Right lobe of liver (tissue), 6 donors: Measurements from ENCODE around the gene SURF6. TPM values are rescaled to one million over a fixed set of nuclear protein-coding genes. Genes with fewer than 3 reads are reported as not detected.

Source experiments
- ATAC-seq, 4 donors: fragments of 200-7000 bp; cut with Tn5 transposase; one replicate each; pipeline ENCODE4 v1.9.1; 2020; ENCODE audit warnings: mild to moderate bottlenecking in 4 of 4, moderate library complexity in 4 of 4
- DNase-seq, 3 donors: peaks; one replicate each; pipeline ENCODE4 v3.0.0-alpha.2; 2020
- H3K27ac ChIP-seq, 3 donors: fragments of 200-600 bp; one replicate each; pipeline ENCODE4 v1.8.0; 2022
- H3K27me3 ChIP-seq, 2 donors: fragments of 200-600 bp; one replicate each; pipeline ENCODE4 v1.8.0; 2022
- H3K36me3 ChIP-seq, 4 donors: fragments of 200-600 bp; sonication (generic) in 1 of 4; one replicate each; pipeline versions ENCODE4 v1.5.1 to v1.8.0; 2017 to 2022; ENCODE audit warnings: control low read depth in 1 of 4
- H3K4me1 ChIP-seq, 4 donors: fragments of 200-600 bp; sonication (generic) in 1 of 4; one replicate each; pipeline versions ENCODE4 v1.5.1 to v1.8.0; 2017 to 2022; ENCODE audit warnings: control low read depth in 1 of 4
- H3K4me3 ChIP-seq, 3 donors: fragments of 200-600 bp; one replicate each; pipeline ENCODE4 v1.8.0; 2022
- H3K9me3 ChIP-seq, 4 donors: fragments of 200-600 bp; sonication (generic) in 1 of 4; one replicate each; pipeline versions ENCODE4 v1.5.1 to v1.8.0; 2017 to 2022; ENCODE audit warnings: control low read depth in 1 of 4
- POLR2A ChIP-seq: fragments of 450-650 bp; IDR thresholded peaks from one replicate; pipeline ENCODE4 v1.6.1; 2017; ENCODE audit warnings: antibody characterized with exemption, mild to moderate bottlenecking
- WGBS: methylation state at CpG from one replicate; pipeline ENCODE4 v1.1.6; 2018; ENCODE audit warnings: low coverage, low lambda C conversion rate; ENCODE audit not compliant: insufficient coverage; ENCODE audit errors: missing lambda C conversion rate; 5-methylcytosine and 5-hydroxymethylcytosine counted together
- intact Hi-C, 2 donors: fragments of 100-400 bp; cut with DNase I; formaldehyde crosslinking; loops; one replicate each; pipeline versions ENCODE4 v1.11.2 to v1.14.1; 2022
- total RNA-seq, 6 experiments: library from RNA; depleted of rRNA in 2 of 6; stranded (reverse); fragments of >200 nt in 2 of 6; fragmentation: NEBNext Ultra II Directional in 3 of 6; extraction: Animal tissue kit (Norgen Biotek cat#: 25700) in 3 of 6; gene quantifications; one replicate each; pipeline versions ENCODE4 v1.1.0 to v1.2.4, GENCODE V29; 2016 to 2023
- TF ChIP-seq, protein P1 (sequence below), 4 donors: fragments of 200-600 bp in 3 of 4; fragments of 450-650 bp in 1 of 4; IDR thresholded peaks; one replicate each; pipeline versions ENCODE4 v1.5.1 to v1.8.0; 2016 to 2022; ENCODE audit warnings: antibody characterized with exemption in 4 of 4, mild to moderate bottlenecking in 2 of 4
- donor health status: DM: no; HTN: yes; CAD: no.
- donor health status: DM: no; HTN: no; CAD: no.
- donor health status: DM: no; HTN: no; CAD: no.
- donor health status: DM: no; HTN: yes; CAD: no.
- donor health status: DM: no; HTN: yes; CAD: no.

SURF6 gene
- total RNA-seq, 6 experiments from 2014 or later, result 5.8 to 8.8 (median 7.6) TPM

DNA sequence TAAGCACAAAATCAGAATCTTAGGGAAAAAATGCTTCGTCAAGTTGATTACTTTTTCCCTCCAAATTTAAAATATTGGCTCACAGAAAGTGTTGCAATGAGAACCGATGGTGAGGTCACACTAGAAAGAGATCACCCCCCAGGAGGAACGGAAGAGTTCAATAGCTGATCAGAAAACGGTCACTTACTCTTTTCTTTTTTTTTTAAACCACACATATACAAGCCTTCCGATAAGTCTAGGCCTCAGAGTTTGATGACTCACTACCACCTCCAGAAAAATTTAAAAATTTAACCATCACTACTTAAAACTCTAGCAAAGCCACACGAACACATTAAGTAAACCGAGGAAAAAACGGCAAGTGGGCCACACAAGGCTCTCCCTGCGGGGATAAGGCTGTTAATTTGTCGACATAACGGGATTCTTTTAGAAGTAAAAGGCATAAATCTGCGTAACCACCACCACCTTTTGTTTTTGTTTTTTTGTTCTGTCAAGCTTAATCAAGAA is 38.7 kb upstream of the SURF6 start:
- peaks cover 0 to 12% (median 2%) of the 10 kb centered on the region in 4 donors for H3K36me3 ChIP-seq
- TF ChIP-seq POLR2A, result no peak
- TF ChIP-seq, protein P1, sequence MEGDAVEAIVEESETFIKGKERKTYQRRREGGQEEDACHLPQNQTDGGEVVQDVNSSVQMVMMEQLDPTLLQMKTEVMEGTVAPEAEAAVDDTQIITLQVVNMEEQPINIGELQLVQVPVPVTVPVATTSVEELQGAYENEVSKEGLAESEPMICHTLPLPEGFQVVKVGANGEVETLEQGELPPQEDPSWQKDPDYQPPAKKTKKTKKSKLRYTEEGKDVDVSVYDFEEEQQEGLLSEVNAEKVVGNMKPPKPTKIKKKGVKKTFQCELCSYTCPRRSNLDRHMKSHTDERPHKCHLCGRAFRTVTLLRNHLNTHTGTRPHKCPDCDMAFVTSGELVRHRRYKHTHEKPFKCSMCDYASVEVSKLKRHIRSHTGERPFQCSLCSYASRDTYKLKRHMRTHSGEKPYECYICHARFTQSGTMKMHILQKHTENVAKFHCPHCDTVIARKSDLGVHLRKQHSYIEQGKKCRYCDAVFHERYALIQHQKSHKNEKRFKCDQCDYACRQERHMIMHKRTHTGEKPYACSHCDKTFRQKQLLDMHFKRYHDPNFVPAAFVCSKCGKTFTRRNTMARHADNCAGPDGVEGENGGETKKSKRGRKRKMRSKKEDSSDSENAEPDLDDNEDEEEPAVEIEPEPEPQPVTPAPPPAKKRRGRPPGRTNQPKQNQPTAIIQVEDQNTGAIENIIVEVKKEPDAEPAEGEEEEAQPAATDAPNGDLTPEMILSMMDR (IDR thresholded peaks at IDR 0.05), result no peak
- no peaks in the 10 kb centered on the region for H3K9me3 ChIP-seq
- peaks cover 0 to 52% (median 25%) of the 10 kb centered on the region in 4 donors for H3K4me1 ChIP-seq
- WGBS, result 2% methylated on average over 12 of the region's 12 CpGs
- DNase-seq (no peak), ATAC-seq (peak in 1 of 4 donors; percentile 8)
- no peaks in the 10 kb centered on the region for H3K27me3 ChIP-seq
- peak overlapping the region; percentile 98 to 99 (median 99) for H3K4me3 ChIP-seq
- intact Hi-C loops, result no loop called here
- peak overlapping the region; percentile 96 to 99 (median 98) for H3K27ac ChIP-seq

DNA sequence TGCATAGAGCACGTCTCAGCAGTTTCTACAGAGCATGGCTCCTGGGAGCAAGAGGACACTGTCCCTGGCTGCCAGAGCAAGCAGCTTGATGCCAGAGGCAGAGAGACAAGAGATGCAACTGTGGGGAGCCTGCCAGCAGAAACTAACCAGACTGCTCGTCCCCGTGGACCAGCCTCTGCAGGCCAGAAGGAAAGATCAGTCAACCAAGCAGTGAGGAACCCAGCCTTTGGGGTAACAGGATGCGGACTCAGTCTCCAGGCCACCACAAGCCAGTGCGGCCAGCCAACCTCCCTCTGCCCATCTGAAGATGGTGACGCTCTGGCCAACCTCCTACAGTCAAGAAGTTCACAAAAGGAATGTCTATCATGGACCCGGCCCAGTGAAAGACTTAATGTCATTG is 36.2 kb upstream of the SURF6 start:
- Histone ChIP-seq H3K27me3 (no peaks in the 10 kb centered on the region), H3K36me3 (peaks cover 0 to 15% (median 6%) of the 10 kb centered on the region in 4 donors), H3K9me3 (no peaks in the 10 kb centered on the region), H3K4me3 (no peak overlapping the region), H3K4me1 (peaks cover 0 to 73% (median 36%) of the 10 kb centered on the region in 4 donors), H3K27ac (peak overlapping the region in 1 of 3 donors; percentile 65)
- ATAC-seq (peak in 1 of 4 donors; percentile 3), DNase-seq (peak in 2 of 3 donors; percentile 76 to 83)
- no peak for TF ChIP-seq POLR2A
- TF ChIP-seq, protein P1 (IDR thresholded peaks at IDR 0.05), result no peak
- intact Hi-C loops, result no loop called here
- 10% methylated on average over 1 of the region's 7 CpGs for WGBS

DNA sequence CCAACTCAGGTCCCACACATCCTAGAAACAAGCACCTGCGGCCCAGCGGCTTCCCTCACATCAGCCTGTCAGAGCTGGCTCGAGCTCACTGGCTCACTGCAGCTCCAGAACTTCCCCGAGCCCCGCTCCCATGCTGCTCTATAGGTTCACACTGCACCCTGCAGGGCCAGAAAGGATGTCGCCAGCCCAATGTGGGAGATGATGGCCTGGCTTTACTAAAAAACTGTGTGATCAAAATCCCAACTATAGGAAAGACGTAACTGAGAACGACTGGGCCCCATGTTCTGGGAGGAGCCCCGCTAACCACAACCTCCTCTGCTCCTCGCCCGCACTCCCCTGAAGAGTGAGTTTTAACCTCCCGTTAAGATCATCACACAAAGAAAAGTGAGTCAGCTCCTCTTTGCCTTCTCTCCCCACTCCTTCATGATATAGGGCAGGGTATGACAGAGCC is 35.3 kb upstream of the SURF6 start:
- Histone ChIP-seq H3K4me3 (no peak overlapping the region), H3K36me3 (peaks cover 0 to 24% (median 12%) of the 10 kb centered on the region in 4 donors)
- WGBS, result 57% methylated on average over 6 of the region's 12 CpGs

DNA sequence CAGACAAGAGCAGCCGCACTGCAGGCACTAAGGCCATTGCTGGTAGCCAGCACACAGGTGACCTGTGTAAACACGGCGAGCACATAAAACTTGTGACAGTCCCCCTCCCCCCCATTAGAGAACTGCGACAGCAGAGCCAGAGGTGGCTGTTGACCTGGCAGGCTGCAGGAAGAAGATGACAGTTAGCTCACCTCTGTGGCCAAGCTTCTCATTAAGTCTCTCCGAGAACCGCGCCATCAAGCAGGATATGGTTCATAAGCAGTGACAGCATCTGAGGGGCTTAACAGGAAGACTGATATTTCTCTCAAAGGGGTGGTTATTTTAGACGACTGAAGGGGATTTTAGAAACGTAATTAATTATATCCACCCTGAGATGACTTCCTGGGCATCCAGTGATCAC is 34.7 kb upstream of the SURF6 start:
- 33% methylated on average over 5 of the region's 9 CpGs for WGBS
- Histone ChIP-seq H3K4me1 (peaks cover 0 to 67% (median 36%) of the 10 kb centered on the region in 4 donors), H3K4me3 (peak overlapping the region in 1 of 3 donors; percentile 3), H3K27ac (peak overlapping the region in 2 of 3 donors; percentile 2 to 65), H3K9me3 (no peaks in the 10 kb centered on the region), H3K36me3 (peaks cover 0 to 28% (median 15%) of the 10 kb centered on the region in 4 donors), H3K27me3 (no peaks in the 10 kb centered on the region)
- intact Hi-C loops, result no loop called here
- ATAC-seq, result peak; percentile 69 to 80 (median 74)
- TF ChIP-seq, protein P1 (IDR thresholded peaks at IDR 0.05), result no peak
- TF ChIP-seq POLR2A, result peak; percentile 62
- DNase-seq, result peak; percentile 59 to 85 (median 79)

More for the DNA sequence above, 35.3 kb upstream of the SURF6 start:
- ATAC-seq (no peak), DNase-seq (no peak)
- Histone ChIP-seq H3K27ac (peak overlapping the region in 2 of 3 donors; percentile 23 to 65), H3K4me1 (peaks cover 0 to 67% (median 36%) of the 10 kb centered on the region in 4 donors), H3K27me3 (no peaks in the 10 kb centered on the region), H3K9me3 (no peaks in the 10 kb centered on the region)
- intact Hi-C loops, result no loop called here
- no peak for TF ChIP-seq POLR2A
- TF ChIP-seq, protein P1 (IDR thresholded peaks at IDR 0.05), result no peak
